NOMO-1 treated with dmso at 0.1 percent for 144 hours (cell line): ENCODE data around the gene NUDCD2.
"Not testable (repeated sequence)": the region's sequence is repeated elsewhere in the genome, so short reads cannot be mapped to it uniquely, and the experiment has no call there.

ENCODE experiments used
- DNase-seq: peaks from one replicate; lab custom pipeline; 2025; ENCODE audit not compliant: unreplicated experiment; lab: John Stamatoyannopoulos, UW

NUDCD2 gene

DNA sequence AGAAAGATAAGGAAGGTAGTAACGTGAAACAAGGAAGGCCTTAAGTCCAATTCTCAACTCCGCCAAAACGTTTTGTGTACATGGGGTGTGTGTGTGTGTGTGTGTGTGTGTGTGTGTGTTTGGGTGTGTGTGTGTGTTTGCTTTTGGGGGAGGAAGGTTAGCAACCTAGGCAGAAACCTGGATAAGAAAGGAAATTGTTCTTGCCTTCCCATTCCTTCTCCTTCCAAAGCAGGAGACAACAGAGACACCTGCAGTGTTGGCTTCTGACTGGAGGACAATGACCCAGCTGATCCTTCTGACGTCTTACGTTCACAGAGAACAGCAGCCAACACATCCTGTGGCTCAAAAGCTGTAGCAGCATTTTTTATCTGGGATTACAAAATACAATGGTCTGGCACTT lies 26.6 kb downstream of the NUDCD2 start:
- DNase-seq: no peak

DNA sequence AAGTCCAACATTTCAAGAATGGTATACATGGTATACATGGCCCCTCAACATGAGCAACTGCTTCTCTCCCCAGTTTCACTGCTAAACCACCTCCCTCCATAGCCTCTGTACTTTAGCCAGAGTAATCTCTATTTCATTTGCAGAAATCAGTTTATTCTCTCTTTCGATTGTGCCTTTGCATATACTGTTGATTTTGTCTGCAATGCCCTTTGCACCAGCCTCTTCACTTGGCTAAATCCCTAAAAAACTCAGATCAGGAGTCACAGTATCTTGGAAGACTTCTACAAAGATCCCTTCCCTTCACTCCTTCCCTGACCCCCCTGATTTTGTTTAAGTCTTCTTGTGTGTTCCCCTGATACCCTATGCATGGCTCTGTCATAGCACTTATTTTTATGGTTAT lies 27.4 kb downstream of the NUDCD2 start:
- DNase-seq: no peak

DNA sequence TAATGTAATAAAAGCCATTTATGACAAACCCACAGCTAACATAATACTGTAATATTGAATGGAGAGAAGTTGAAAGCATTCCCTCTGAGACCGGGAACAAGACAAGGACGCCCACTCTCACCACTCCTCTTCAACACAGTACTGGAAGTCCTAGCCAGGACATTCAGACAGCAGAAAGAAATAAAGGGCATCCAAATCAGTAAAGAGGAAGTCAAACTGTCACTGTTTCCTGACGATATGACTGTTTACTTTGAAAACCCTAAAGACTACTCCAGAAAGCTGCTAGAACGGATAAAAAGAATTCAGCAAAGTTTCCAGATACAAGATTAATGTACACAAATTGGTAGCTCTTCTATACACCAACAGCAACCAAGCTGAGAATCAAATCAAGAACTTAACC lies 33.8 kb downstream of the NUDCD2 start:
- not testable (repeated sequence) for DNase-seq

DNA sequence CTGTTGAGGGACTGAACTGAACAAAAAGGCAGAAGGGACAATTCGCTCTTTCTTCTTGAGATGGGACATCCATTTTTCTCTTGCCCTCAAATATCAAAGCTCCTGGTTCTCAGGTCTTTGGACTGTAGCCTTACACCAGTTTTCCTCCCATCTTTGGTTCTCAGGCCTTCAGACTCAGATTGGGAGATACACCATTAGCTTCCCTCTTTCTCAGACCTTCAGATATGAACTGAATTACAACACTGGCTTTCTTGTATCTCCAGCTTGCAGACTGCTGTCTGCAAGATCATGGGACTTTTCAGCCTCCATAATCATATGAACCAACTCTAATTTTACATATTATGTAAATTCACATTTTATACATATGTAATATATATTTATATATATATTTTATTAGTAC lies 35.1 kb downstream of the NUDCD2 start:
- DNase-seq: no peak

DNA sequence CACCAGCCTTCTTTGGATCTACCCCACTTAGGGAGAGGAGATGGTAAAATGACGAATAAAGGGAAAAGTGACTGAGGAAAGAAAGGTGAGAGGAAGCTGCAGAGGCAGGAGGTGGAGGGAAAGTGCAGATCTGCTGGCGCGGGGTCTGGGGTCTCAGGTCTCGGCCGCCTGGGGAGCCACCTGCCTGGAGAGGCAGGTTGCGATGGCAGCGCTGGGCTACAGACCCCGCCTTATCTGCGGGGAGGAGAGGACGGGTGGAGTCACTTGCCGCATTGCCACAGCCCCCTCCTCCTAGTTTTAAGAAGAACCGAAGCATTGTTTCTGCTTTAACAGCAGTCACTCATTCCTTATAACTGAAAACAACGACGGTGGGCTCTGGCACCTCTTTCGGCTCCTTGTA lies 44.2 kb downstream of the NUDCD2 start:
- DNase-seq: not testable (repeated sequence)

DNA sequence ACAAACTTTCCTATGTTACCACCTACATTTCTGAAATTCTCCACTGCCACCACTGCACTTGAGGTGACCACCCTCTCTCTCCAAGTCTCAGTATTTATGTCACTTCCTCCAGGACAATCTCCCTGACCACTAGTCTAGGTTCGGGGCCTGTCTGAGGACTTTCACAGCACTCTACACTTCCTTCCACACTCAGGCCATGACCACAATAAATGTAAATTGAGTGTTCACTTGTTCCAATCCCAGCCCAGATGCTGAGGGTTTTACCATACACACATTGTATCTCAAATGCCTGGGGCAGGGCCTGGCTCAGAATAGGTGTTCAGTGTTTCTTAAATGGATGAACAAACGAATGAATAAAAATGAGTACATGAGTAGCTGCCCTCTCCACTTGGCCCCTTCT lies 49.4 kb downstream of the NUDCD2 start:
- no peak for DNase-seq

DNA sequence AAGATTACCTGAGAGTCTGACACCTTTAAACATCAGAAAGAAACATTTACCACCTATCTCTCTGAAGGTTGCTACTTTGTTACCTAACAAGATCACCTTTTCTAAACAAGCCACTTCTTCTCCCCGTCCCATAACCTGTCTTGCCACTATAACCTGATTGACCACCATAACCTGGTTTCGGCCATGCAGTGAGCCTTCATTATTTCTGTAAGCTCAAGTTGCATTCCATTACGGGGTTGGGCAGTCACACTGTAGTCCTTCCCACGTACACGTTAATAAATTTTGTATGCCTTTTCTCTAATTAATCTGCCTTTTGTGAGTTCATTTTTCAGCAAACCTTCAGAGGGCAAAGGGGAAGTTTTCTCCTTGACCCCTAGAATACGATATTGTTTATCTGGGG lies 50.5 kb downstream of the NUDCD2 start:
- no peak for DNase-seq

DNA sequence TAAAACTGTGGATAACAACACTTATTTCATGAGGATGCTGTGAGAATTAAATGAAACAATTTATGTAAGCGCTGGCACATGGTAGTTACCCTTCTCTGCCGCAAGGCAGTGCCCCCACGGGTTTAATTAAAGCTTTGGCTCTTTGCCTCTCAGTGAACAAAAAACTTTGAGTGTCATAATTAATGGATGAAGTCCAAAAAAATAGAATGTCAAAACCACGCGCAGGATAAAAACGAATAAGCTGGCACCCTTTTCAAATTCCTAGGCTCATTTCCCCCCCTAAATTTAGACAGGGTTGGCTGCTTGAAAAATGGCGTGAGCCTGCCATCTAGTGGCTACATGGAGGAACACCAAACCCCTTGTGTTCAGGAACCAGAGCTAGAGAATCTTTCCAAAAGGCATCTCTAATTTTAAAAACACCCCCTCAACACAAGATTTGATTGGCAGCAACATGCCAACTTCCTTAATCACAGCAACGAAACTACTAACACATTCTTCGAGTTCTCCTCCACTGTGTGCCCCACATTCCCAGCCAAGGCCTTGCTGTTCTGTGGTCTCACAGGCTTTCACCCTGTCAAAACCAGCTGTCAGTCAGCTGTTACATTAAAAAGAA lies 51.5 kb downstream of the NUDCD2 start:
- DNase-seq: peak; percentile 47

DNA sequence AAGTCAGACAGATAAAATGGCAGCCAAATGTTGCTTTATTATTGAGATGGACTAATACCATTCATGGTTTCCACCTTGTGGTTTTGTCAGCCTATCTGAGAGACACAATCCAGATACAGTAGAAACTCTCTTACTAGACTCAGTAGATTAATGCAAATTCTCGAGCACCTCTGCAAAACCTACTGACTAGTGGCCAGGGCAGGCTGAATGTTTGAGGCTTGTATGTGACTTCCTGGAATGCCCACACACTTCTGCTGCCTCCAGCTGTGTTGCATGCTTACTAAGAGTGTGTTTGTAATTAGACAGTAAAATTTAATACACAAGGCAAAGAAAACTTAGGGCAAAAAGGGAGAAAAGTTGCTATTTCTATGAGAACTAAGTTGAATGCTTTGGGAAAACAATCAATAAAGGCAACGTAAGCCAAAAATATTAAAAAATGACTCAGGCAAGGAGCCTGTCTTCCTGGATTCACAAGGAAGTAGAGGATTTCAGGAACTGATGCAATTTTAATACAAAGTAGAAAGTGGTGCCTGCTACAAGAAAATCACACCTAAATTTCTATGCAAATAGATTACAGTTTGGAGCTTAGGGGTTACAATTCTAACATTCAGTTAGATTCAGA lies 52.8 kb downstream of the NUDCD2 start:
- no peak for DNase-seq

DNA sequence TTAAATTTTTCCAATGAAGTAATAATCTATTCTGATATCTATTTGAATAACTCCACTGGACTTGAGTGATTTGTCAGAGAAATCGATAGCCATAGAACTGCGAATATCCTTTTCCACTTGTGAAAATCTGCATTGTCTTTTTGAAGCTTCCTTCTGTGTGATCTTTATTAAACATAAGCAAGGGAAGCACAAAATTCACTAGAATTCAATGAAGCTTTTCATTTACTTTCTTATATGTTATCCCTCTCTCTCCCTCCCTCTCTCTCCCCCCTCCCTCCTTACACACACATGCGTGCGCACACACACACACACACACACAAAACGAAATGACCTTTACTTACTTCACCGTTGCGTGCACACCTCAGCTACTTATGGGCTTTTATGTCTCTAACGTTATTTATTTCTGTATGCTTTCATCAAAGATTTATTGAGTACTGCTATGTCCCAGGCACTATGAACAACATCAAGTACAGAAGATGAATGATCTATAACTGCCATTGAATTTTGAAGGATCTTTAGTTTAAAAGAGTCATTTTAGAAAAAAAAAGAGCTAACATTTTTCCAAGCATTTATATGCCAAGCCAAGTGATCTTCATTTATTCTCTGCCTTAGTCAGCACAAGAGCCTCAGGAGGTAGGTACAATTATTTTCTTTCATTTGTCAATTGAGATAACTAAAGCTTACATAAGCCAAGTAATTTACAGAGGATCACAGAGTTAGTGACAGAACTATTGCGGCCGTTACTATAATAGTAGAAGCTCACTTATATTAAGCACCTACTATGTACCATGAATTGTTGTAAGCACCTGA lies 55.3 kb downstream of the NUDCD2 start:
- no peak for DNase-seq

DNA sequence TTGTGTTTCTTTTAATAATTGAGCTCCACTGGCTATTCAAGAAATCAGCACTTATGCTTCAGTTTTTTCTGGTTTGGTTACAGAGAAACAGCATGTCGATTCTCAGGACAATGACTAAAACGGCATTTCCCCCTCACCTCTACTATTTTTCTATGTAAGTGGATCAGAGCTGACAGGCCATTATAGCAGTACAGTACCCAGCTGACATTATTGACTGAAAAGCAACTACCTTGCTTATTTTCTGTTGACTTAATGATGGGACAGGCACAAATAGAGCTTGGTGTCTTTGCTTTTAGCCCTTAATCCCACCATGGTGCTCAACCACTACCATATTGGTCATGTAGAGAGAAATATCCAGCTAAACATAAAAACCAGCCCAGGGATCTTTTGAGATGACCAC lies 57.9 kb downstream of the NUDCD2 start:
- no peak for DNase-seq

DNA sequence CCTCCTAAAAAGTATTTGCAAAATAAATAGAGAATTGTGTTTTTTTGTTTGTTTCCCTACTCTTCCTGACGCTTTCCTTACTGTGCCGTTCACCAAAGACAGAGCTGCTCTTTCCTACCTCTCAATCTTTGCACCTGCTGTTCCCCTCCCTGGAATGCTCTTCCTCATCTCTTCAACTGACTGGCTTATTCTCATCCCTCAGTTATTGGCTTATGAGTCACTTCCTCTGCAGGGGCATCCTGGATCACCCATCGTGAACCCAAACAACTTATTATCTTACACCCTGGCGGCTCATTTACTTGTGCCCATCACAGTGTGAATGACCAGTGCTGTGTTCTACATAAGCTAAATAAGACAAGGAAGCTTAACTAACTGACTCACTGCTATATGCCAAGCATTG lies 58.6 kb downstream of the NUDCD2 start:
- DNase-seq: no peak

DNA sequence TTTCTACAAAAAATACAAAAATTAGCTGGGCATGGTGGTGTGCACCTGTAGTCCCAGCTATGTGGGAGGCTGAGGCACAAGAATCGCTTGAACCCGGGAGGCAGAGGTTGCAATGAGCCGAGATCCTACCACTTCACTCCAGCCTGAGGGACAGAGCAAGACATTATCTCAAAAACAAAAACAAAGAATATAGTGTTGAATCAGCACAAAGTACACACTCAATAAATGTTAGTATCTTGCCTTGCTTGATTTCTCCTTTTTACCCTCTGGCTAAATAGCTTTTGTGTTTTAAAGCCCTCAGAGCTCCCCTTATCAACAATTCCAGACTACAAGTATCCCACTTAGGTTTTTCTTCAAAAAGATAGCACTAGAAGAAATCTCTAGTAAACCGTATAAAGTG lies 60.0 kb downstream of the NUDCD2 start:
- DNase-seq: no peak

DNA sequence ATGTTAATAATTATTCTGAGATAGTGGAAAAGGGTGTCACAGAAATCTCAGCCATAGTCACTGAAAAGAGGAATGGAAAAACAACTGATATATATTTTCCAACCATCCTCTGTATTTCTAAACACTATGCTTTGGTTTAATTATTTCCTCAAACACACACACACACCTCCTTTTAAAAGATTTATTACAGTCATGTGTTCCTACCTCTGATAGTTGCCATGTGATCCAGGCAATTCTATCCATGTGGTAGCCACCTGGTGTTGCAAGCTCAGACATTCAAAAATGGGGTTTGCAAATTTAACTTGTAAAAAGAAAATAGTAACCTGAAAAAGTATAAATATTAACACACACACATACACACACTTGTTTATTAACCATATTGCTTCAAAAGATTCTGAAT lies 62.5 kb downstream of the NUDCD2 start:
- DNase-seq: no peak

DNA sequence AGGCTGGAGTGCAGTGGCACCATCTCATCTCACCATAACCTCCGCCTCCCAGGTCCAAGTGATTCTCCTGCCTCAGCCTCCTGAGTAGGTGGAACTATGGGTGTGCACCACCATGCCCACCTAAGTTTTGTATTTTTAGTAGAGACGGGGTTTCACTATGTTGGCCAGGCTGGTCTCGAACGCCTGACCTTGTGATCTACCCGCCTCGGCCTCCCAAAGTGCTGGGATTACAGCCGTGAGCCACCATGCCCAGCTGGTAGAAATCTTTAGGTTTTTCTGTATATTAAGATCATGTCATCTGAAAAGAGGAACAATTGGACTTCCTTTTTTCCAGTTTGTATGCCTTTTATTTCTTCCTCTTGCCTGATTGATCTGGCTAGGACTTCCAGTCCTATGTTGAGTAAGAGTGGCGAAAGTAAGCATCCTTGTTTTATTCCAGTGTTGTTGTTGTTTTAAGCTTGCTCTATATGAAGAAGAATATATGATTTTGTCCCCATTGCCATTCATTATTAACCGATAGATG lies 63.0 kb downstream of the NUDCD2 start:
- peak; percentile 32 for DNase-seq
